ENCODE results near the gene BEND6.
"Not testable (repeated sequence)": the region's sequence is repeated elsewhere in the genome, so short reads cannot be mapped to it uniquely, and the experiment has no call there.

The BEND6 gene

GRCh38 chr6:57038906-57039305 lies 84.0 kb downstream of the BEND6 start:
- H3K4me3 ChIP-seq (ENCODE audit: low read depth, low read length): no peak overlapping the region
- DNase-seq (ENCODE audit: low read depth): no peak
- TF ChIP-seq MYC (IDR thresholded peaks at IDR 0.05; ENCODE audit: low read depth, low read length) (no peak), POLR2A (IDR thresholded peaks at IDR 0.05; ENCODE audit: extremely low read depth, insufficient read length) (no peak), MAX (IDR thresholded peaks at IDR 0.05; ENCODE audit: low read depth, low read length) (no peak), CTCF (IDR thresholded peaks at IDR 0.05; ENCODE audit: low read depth, low read length) (no peak)

GRCh38 chr6:57040011-57040410 lies 85.1 kb downstream of the BEND6 start:
- H3K4me3 ChIP-seq (ENCODE audit: low read depth, low read length): no peak overlapping the region
- TF ChIP-seq POLR2A (IDR thresholded peaks at IDR 0.05; ENCODE audit: extremely low read depth, insufficient read length) (no peak), CTCF (IDR thresholded peaks at IDR 0.05; ENCODE audit: low read depth, low read length) (peak; percentile 33), MYC (IDR thresholded peaks at IDR 0.05; ENCODE audit: low read depth, low read length) (no peak), MAX (IDR thresholded peaks at IDR 0.05; ENCODE audit: low read depth, low read length) (peak; percentile 45)
- peak; percentile 55 for DNase-seq (ENCODE audit: low read depth)

- not testable (repeated sequence) for H3K4me3 ChIP-seq (ENCODE audit: low read depth, low read length); DNase-seq (ENCODE audit: low read depth)
Measured at GRCh38 chr6:57044061-57044460, 89.2 kb downstream of the BEND6 start.

- no peak overlapping the region for H3K4me3 ChIP-seq (ENCODE audit: low read depth, low read length)
- no peak for TF ChIP-seq POLR2A (IDR thresholded peaks at IDR 0.05; ENCODE audit: extremely low read depth, insufficient read length)
- no peak for TF ChIP-seq MAX (IDR thresholded peaks at IDR 0.05; ENCODE audit: low read depth, low read length)
- TF ChIP-seq CTCF (IDR thresholded peaks at IDR 0.05; ENCODE audit: low read depth, low read length): no peak
- TF ChIP-seq MYC (IDR thresholded peaks at IDR 0.05; ENCODE audit: low read depth, low read length): no peak
- DNase-seq (ENCODE audit: low read depth): no peak
Measured at GRCh38 chr6:57044568-57044967, 89.7 kb downstream of the BEND6 start.

- DNase-seq (ENCODE audit: low read depth): peak; percentile 97
- H3K4me3 ChIP-seq (ENCODE audit: low read depth, low read length): peak within 1 kb of the TSS; percentile 68
- TF ChIP-seq POLR2A (IDR thresholded peaks at IDR 0.05; ENCODE audit: extremely low read depth, insufficient read length): peak; percentile 70
Measured at GRCh38 chr6:57046332-57047256, 91.7 kb downstream of the BEND6 start, which contains the start of gene KIAA1586. TSS of gene KIAA1586 (plus strand) at chr6:57046693. CDS start at chr6:57046756, 63 bp downstream.

GRCh38 chr6:57047257-57047585 lies 92.3 kb downstream of the BEND6 start:
- H3K4me3 ChIP-seq (ENCODE audit: low read depth, low read length); DNase-seq (ENCODE audit: low read depth): not testable (repeated sequence)

GRCh38 chr6:57047859-57048258 lies 93.0 kb downstream of the BEND6 start:
- peak overlapping the region; percentile 65 for H3K4me3 ChIP-seq (ENCODE audit: low read depth, low read length)
- DNase-seq (ENCODE audit: low read depth): not testable (repeated sequence)

GRCh38 chr6:57048577-57048976 lies 93.7 kb downstream of the BEND6 start:
- no peak for DNase-seq (ENCODE audit: low read depth)
- TF ChIP-seq MYC (IDR thresholded peaks at IDR 0.05; ENCODE audit: low read depth, low read length): no peak
- TF ChIP-seq CTCF (IDR thresholded peaks at IDR 0.05; ENCODE audit: low read depth, low read length): no peak
- no peak for TF ChIP-seq MAX (IDR thresholded peaks at IDR 0.05; ENCODE audit: low read depth, low read length)
- TF ChIP-seq POLR2A (IDR thresholded peaks at IDR 0.05; ENCODE audit: extremely low read depth, insufficient read length): no peak
- peak overlapping the region; percentile 65 for H3K4me3 ChIP-seq (ENCODE audit: low read depth, low read length)
